GM19240 (cell line): ENCODE measurements around the gene SMIM44.
"Not testable (repeated sequence)": the region's sequence is repeated elsewhere in the genome, so short reads cannot be mapped to it uniquely, and the experiment has no call there.

ENCODE experiments used
- DNase-seq: peaks from one replicate; pipeline ENCODE4 v3.0.0; 2011; ENCODE audit warnings: low spot score; ENCODE audit not compliant: insufficient read length

The SMIM44 gene

GRCh38 chr19:3459089-3459881 is 24.0 kb downstream of the SMIM44 start:
- no peak for DNase-seq

GRCh38 chr19:3458229-3459088 is 24.8 kb downstream of the SMIM44 start:
- DNase-seq = no peak

- no peak for DNase-seq
These were observed 25.6 kb downstream of the SMIM44 start for GRCh38 chr19:3457528-3458228.

GRCh38 chr19:3456925-3457527 is 26.2 kb downstream of the SMIM44 start:
- DNase-seq = no peak

- DNase-seq = no peak
These were observed 27.2 kb downstream of the SMIM44 start for GRCh38 chr19:3455960-3456601.

- no peak for DNase-seq
These were observed 27.8 kb downstream of the SMIM44 start for GRCh38 chr19:3455393-3455955.

GRCh38 chr19:3454656-3455392 is 28.4 kb downstream of the SMIM44 start:
- no peak for DNase-seq

- DNase-seq = no peak
These were observed 29.4 kb downstream of the SMIM44 start for GRCh38 chr19:3453840-3454239.

- DNase-seq = not testable (repeated sequence)
These were observed 30.4 kb downstream of the SMIM44 start for GRCh38 chr19:3452942-3453214.

GRCh38 chr19:3452171-3452941 is 30.9 kb downstream of the SMIM44 start:
- DNase-seq = no peak

- no peak for DNase-seq
These were observed 31.8 kb downstream of the SMIM44 start for GRCh38 chr19:3451451-3451866.

- DNase-seq = no peak
These were observed 32.3 kb downstream of the SMIM44 start for GRCh38 chr19:3450796-3451411.

GRCh38 chr19:3448616-3449334 is 34.5 kb downstream of the SMIM44 start:
- no peak for DNase-seq

GRCh38 chr19:3446657-3447056 is 36.6 kb downstream of the SMIM44 start:
- not testable (repeated sequence) for DNase-seq

- no peak for DNase-seq
These were observed 38.5 kb downstream of the SMIM44 start for GRCh38 chr19:3444695-3445234.

GRCh38 chr19:3443840-3444694 is 39.2 kb downstream of the SMIM44 start:
- DNase-seq = no peak

- no peak for DNase-seq
These were observed 40.7 kb downstream of the SMIM44 start for GRCh38 chr19:3442487-3443071.
